Body of pancreas (tissue), 4 donors: ENCODE data around the gene ME3.

ENCODE experiments used
- POLR2A ChIP-seq, 3 donors: fragments of 450-650 bp; IDR thresholded peaks; one replicate each; pipeline ENCODE4 v1.6.1; 2016; ENCODE audit warnings: antibody characterized with exemption in 3 of 3, mild to moderate bottlenecking in 2 of 3
- TF ChIP-seq, protein P1 (sequence below), 7 experiments: fragments of 450-650 bp in 4 of 7; fragments of 200-600 bp in 3 of 7; sonication (generic) in 3 of 7; IDR thresholded peaks; one replicate each; pipeline ENCODE4 v1.5.1; 2016 to 2019; ENCODE audit warnings: antibody characterized with exemption in 7 of 7

DNA sequence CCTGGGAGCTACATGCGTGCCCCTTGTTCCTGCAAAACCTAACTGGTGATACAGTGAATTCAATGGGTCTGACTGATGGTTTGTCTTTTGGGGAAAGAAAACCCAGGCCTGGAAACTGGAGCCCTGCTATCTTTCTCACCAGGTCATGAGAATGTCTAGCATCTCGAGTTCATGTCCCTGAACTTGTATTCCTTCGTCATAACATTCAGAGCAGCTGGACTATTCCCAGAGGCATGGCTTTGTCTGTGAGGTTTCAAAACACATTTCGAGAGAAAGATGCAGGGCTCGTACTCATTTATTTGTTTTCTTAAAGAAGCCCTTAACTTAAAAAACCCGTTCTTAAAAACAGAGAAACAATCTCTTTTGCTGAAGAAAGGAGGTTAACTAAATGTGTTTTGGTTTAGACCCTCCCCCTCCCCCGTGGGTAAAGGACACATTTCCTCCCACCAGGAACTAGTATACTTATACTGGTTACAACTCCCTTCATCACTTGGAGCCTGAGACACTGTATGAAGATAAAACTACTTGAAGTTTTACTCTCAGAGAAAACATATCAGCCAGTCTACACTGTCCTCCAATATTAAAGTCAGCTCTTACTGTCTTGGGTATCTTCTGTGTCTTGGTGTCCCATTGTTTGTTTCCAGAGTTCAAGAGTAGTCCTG is 43.2 kb downstream of the ME3 start:
- TF ChIP-seq, protein P1, sequence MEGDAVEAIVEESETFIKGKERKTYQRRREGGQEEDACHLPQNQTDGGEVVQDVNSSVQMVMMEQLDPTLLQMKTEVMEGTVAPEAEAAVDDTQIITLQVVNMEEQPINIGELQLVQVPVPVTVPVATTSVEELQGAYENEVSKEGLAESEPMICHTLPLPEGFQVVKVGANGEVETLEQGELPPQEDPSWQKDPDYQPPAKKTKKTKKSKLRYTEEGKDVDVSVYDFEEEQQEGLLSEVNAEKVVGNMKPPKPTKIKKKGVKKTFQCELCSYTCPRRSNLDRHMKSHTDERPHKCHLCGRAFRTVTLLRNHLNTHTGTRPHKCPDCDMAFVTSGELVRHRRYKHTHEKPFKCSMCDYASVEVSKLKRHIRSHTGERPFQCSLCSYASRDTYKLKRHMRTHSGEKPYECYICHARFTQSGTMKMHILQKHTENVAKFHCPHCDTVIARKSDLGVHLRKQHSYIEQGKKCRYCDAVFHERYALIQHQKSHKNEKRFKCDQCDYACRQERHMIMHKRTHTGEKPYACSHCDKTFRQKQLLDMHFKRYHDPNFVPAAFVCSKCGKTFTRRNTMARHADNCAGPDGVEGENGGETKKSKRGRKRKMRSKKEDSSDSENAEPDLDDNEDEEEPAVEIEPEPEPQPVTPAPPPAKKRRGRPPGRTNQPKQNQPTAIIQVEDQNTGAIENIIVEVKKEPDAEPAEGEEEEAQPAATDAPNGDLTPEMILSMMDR (IDR thresholded peaks at IDR 0.05), result no peak
- no peak for TF ChIP-seq POLR2A (IDR thresholded peaks at IDR 0.05)
